ENCODE results near the gene NFATC1.
A peak's percentile ranks its signal among the peaks of the same experiment; 100 is the strongest.

Gene NFATC1

DNA sequence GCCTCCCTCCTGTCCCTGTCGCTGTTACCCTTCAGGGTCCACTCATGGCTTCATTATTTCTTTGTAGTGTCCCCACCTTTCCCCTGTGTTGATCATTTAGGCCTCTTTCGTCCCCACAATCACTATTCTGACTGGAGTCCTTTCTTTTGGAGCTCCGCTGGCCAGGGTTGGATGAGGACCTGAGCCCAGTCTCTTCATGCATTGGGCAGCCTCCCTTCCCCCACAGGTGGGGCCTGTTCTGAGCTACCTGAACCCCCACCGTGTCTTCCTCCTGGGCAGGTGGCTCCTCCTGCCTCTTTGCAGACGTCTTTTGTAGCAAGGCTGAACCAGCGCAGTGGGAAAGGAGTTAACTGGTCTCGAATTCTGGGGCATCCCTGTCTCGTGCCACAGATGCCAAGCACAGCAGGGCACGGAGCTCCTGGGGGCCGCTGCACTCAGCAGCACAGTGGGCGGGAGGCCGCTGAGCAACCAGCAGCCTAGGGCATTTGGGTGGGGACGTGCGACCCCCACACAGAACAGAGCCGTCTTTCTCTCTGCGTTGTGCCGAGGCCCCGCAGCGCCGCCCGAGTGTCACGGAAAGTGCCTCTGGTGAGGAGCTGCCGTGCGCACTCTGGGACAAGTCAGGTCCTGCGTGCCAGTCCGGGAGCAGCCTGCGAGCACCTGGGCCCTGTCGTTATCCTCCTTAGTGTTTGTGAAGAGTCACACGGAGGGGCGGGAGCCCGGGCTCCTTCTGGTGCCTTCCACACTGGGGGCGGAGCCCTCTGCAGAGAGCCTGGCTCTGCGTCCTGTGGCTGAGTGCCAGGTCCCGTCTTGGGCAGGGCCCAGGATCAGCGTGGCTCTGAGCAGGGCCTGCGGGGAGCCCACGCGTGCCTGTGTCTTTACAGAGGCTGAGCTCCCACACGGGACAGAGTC is 130.1 kb downstream of the NFATC1 start:
- no peak for DNase-seq

DNA sequence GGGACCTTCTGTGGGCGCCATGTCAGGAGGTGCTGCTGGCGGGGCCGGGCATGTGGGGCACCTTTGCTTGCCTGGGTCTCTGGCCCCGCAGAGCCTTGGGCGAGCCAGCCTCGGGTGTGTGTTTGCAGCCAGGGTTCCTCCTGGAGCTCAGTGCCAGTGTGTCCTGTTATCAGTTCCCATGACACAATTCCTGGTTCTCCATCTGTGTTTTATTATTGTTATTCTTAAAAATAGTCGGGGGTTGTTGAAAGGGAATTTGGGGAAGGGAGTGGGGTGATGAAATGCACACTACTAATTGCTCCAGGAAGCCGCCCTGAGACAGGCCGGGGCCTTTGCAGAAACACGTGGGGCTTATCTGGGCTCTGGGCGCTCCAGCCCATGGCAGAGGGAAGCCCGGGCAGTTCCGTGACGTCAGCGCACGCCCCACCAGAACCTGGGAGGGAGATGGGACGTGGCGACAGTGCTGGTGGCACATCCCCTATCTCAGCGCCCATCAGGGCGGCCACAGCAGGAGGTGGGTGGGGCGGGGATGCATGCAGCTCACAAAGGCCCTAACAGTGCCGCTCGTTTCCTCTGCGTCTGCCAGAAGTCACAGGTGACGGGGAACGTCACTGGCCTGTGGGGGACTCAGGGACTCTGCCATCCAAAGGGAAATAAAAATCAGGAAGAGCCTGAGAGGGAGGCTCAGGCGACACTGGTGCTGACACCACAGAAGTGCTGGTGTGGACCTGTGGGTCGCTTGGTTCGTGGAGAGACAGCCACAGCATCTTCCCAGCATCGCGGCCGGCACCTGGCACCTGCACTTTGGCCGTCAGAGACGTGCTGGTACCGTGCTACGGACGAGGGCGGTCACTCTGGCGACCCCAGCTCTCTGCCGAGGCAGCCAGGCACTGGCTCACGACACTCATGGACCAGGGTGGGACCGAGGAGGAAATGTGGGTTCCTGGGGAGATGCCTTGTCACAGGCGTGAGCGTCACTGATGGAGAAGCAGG is 131.0 kb downstream of the NFATC1 start:
- no peak for DNase-seq

- DNase-seq: no peak
Measured at GRCh38 chr18:79527656-79528315, 132.1 kb downstream of the NFATC1 start.

- DNase-seq: no peak
Measured at GRCh38 chr18:79528316-79528695, 132.6 kb downstream of the NFATC1 start.

DNA sequence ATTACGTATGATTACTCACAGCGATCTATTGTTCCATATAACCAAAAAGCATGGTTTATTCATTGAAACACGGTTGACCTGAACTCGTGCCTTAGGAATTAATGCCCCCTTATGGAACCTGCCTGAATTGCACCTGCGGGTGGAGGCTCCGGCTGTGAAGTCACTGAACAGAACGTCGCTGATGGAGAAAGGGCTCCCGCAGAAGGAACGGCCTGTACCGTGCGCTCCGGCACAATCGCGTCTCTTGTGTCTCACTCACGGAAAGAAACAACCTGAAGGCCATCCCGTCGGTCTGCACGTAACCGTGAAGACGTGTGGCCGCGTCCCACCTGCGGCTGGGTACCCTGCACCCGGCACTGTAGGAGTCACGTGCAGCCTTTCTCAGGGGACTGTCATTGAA is 133.1 kb downstream of the NFATC1 start:
- DNase-seq: peak; percentile 78

DNA sequence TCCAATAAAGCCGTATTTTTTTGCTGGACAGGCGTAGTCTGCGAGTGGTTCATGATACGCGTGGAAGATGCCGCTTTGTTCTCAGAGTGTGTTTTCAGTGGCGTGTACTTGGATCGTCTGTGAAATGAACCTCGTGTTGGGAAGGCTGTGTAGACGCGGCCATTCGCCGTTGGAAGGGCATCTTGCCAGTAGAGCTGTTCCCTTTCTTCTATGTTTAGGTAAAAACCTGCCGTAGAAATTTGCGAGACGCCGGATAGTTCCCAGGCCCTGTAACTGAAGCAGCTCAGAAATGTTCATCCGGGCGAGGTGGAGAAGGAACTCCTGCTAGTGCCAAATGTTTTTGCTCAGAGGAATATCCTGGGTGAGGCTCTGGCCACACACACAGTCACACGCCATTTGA is 133.6 kb downstream of the NFATC1 start:
- no peak for DNase-seq

GRCh38 chr18:79529991-79530390 is 134.3 kb downstream of the NFATC1 start:
- no peak for DNase-seq

- DNase-seq: no peak
Measured at GRCh38 chr18:79530821-79531220, 135.1 kb downstream of the NFATC1 start.

DNA sequence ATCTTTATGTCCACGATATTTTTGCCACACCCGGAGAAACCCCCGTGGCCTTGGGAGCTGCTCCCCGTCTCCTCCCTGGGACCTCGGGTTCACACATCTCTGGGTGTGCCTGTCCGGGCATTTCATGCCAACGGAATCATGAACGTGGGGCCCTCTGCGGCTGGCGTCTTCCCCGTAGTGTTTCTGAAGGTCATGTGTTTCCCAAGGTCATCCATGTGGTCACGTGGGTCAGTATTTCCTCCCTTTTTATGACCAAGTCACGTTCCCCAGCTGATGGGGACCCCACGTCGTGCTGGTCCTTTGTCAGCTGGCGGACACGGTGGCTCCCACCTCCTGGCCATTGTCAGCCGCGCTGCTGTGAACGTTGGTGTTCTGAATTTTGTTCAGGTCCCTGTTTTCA is 135.7 kb downstream of the NFATC1 start:
- DNase-seq: no peak

- DNase-seq: no peak
Measured at GRCh38 chr18:79531926-79532312, 136.2 kb downstream of the NFATC1 start.

- DNase-seq: no peak
Measured at GRCh38 chr18:79532313-79533007, 136.7 kb downstream of the NFATC1 start.

DNA sequence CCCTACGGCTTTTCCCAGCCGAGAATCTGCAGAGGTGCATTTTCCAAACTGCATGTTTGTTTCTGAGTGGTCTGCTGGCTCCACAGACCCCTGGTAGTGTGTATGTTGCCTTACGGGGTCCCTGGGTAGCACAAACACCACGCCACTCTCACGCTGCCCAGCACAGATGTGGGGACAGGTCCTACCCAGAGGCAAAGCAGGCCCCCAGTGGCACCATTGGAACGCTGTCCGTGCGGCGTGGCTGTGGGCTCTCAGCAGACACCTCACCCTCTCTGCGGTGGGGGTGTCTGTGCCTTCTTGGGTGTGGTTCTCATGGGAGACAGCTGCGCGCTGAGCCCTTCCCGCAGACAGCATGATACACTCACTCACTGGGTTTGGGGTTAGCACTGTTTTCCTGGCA is 137.4 kb downstream of the NFATC1 start:
- no peak for DNase-seq

GRCh38 chr18:79533591-79533990 is 137.9 kb downstream of the NFATC1 start:
- no peak for DNase-seq

DNA sequence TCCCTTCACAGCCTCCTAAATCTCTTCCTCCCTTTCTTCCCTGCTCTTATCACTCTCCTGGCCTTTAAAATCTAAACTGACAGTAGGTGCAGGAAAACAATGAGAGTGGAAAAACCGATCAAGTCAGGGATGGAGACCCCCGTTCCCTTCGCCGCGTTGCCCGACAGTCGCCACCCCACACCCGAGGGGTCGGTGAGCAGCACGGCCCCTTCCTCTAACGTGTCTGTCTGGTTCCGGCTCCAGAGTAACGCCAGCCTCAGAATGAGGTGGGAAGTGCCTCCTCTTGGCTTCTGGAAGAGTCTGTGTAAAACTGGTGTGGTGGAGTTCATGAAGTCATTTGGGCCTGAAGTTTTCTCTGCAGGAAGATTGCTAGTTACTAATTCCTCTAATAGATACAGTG is 138.6 kb downstream of the NFATC1 start:
- no peak for DNase-seq

- no peak for DNase-seq
Measured at GRCh38 chr18:79537758-79538157, 142.0 kb downstream of the NFATC1 start.

GRCh38 chr18:79538635-79539034 is 142.9 kb downstream of the NFATC1 start:
- DNase-seq: no peak

- no peak for DNase-seq
Measured at GRCh38 chr18:79540161-79540903, 144.6 kb downstream of the NFATC1 start.

- no peak for DNase-seq
Measured at GRCh38 chr18:79540904-79541282, 145.2 kb downstream of the NFATC1 start.

- no peak for DNase-seq
Measured at GRCh38 chr18:79542213-79542612, 146.5 kb downstream of the NFATC1 start.

DNA sequence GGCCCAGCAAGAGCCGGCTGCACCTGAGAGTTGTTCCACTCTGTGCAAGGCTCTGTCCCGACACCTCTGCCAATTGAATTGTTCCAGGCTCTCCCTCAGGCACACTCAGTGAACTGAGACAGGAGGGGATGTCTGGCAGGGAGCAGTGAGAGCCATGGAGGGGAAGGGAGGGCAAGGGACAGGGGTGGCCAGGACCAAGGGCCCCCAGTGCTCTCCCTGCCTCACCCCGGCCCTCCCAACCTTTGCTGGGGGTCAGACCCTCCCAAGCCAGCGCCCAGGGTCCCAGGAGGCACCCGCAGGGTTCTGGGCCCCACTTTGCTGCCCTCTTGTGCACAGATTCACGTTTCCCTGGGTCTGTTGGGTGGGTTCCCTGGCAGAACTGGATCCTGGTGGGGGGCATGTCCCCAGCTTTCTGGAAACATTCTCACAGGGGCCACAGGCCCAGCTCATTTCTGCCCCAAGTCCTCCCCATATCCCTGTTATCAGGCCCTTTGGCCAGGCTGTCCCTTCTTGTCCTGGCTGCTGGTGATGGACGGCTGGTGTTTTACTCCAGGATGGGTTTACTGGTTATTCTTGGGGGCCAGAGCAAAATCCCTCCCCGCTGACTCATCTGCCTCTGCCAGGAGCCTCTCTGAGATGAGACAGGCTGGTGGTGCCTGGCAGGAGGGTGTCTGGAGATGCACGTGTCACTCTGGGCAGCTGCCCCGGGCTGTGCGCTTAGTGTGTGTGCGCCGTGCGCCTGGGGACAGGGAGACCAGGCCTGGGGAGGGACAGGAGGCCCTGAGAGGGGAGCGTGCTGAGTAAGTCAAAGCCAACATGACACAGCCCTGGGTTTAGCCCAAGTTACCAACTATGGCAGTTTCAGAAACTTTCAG is 147.4 kb downstream of the NFATC1 start:
- no peak for DNase-seq

- DNase-seq: no peak
Measured at GRCh38 chr18:79543861-79544385, 148.2 kb downstream of the NFATC1 start.

Data from kidney glomerular epithelial cell (primary cell).